Jurkat, Clone E6-1 (cell line): Measurements from ENCODE around the gene GUCY1A2.

ENCODE experiments used
- DNase-seq: peaks from one replicate; pipeline ENCODE4 v3.0.0-alpha.2; 2011; ENCODE audit warnings: low read depth, low spot score
- H3K4me3 ChIP-seq: 2 replicates; pipeline ENCODE4 v1.5.1; 2011; ENCODE audit warnings: mild to moderate bottlenecking, low read length, control low read depth, moderate library complexity

GUCY1A2 gene

GRCh38 chr11:107006076-107006833 lies 12.0 kb downstream of the GUCY1A2 start:
- no peak for DNase-seq

GRCh38 chr11:106999196-106999595 lies 19.1 kb downstream of the GUCY1A2 start:
- no peak for DNase-seq
- H3K4me3 ChIP-seq, result no peak overlapping the region

More at GRCh38 chr11:107006076-107006833, 12.0 kb downstream of the GUCY1A2 start:
- no peak overlapping the region for H3K4me3 ChIP-seq

GRCh38 chr11:106998916-106999188 lies 19.4 kb downstream of the GUCY1A2 start:
- DNase-seq, result no peak
- H3K4me3 ChIP-seq, result no peak overlapping the region

- DNase-seq, result no peak
Observed at GRCh38 chr11:106998116-106998915, 20.0 kb downstream of the GUCY1A2 start.

GRCh38 chr11:106997227-106997626 lies 21.0 kb downstream of the GUCY1A2 start:
- no peak for DNase-seq

More at GRCh38 chr11:106998116-106998915, 20.0 kb downstream of the GUCY1A2 start:
- H3K4me3 ChIP-seq, result no peak overlapping the region

GRCh38 chr11:106996691-106997090 lies 21.6 kb downstream of the GUCY1A2 start:
- no peak overlapping the region for H3K4me3 ChIP-seq
- no peak for DNase-seq

More at GRCh38 chr11:106997227-106997626, 21.0 kb downstream of the GUCY1A2 start:
- H3K4me3 ChIP-seq, result no peak overlapping the region

- no peak for DNase-seq
- H3K4me3 ChIP-seq, result no peak overlapping the region
Observed at GRCh38 chr11:106990331-106990730, 27.9 kb downstream of the GUCY1A2 start.

- no peak overlapping the region for H3K4me3 ChIP-seq
- DNase-seq, result no peak
Observed at GRCh38 chr11:106989078-106989455, 29.2 kb downstream of the GUCY1A2 start.

- no peak for DNase-seq
- H3K4me3 ChIP-seq, result no peak overlapping the region
Observed at GRCh38 chr11:106988151-106989077, 29.9 kb downstream of the GUCY1A2 start.

GRCh38 chr11:106986673-106987072 lies 31.6 kb downstream of the GUCY1A2 start:
- no peak for DNase-seq
- no peak overlapping the region for H3K4me3 ChIP-seq

GRCh38 chr11:106986261-106986660 lies 32.0 kb downstream of the GUCY1A2 start:
- DNase-seq, result no peak
- H3K4me3 ChIP-seq, result no peak overlapping the region

GRCh38 chr11:106983991-106984390 lies 34.3 kb downstream of the GUCY1A2 start:
- DNase-seq, result no peak
- H3K4me3 ChIP-seq, result no peak overlapping the region

- no peak overlapping the region for H3K4me3 ChIP-seq
- DNase-seq, result no peak
Observed at GRCh38 chr11:106983261-106983660, 35.0 kb downstream of the GUCY1A2 start.

GRCh38 chr11:106974831-106975230 lies 43.4 kb downstream of the GUCY1A2 start:
- DNase-seq, result no peak
- H3K4me3 ChIP-seq, result no peak overlapping the region

GRCh38 chr11:106971864-106972263 lies 46.4 kb downstream of the GUCY1A2 start:
- no peak for DNase-seq

GRCh38 chr11:106969644-106970355 lies 48.5 kb downstream of the GUCY1A2 start:
- DNase-seq, result no peak
- no peak overlapping the region for H3K4me3 ChIP-seq

More at GRCh38 chr11:106971864-106972263, 46.4 kb downstream of the GUCY1A2 start:
- no peak overlapping the region for H3K4me3 ChIP-seq

GRCh38 chr11:106962995-106963394 lies 55.3 kb downstream of the GUCY1A2 start:
- no peak for DNase-seq
- no peak overlapping the region for H3K4me3 ChIP-seq

- DNase-seq, result no peak
- H3K4me3 ChIP-seq, result no peak overlapping the region
Observed at GRCh38 chr11:106961518-106961917, 56.8 kb downstream of the GUCY1A2 start.

- no peak for DNase-seq
- no peak overlapping the region for H3K4me3 ChIP-seq
Observed at GRCh38 chr11:106961048-106961447, 57.2 kb downstream of the GUCY1A2 start.
